CD4-positive, alpha-beta T cell treated with Interferon gamma for 1 hour (primary cell): ENCODE results near the gene CLGN.
"Not testable (repeated sequence)": the region's sequence is repeated elsewhere in the genome, so short reads cannot be mapped to it uniquely, and the experiment has no call there.

Source experiments
- DNase-seq: peaks from one replicate; pipeline ENCODE4 v3.0.0-alpha.2; 2020

Gene CLGN, protein sequence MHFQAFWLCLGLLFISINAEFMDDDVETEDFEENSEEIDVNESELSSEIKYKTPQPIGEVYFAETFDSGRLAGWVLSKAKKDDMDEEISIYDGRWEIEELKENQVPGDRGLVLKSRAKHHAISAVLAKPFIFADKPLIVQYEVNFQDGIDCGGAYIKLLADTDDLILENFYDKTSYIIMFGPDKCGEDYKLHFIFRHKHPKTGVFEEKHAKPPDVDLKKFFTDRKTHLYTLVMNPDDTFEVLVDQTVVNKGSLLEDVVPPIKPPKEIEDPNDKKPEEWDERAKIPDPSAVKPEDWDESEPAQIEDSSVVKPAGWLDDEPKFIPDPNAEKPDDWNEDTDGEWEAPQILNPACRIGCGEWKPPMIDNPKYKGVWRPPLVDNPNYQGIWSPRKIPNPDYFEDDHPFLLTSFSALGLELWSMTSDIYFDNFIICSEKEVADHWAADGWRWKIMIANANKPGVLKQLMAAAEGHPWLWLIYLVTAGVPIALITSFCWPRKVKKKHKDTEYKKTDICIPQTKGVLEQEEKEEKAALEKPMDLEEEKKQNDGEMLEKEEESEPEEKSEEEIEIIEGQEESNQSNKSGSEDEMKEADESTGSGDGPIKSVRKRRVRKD

DNA sequence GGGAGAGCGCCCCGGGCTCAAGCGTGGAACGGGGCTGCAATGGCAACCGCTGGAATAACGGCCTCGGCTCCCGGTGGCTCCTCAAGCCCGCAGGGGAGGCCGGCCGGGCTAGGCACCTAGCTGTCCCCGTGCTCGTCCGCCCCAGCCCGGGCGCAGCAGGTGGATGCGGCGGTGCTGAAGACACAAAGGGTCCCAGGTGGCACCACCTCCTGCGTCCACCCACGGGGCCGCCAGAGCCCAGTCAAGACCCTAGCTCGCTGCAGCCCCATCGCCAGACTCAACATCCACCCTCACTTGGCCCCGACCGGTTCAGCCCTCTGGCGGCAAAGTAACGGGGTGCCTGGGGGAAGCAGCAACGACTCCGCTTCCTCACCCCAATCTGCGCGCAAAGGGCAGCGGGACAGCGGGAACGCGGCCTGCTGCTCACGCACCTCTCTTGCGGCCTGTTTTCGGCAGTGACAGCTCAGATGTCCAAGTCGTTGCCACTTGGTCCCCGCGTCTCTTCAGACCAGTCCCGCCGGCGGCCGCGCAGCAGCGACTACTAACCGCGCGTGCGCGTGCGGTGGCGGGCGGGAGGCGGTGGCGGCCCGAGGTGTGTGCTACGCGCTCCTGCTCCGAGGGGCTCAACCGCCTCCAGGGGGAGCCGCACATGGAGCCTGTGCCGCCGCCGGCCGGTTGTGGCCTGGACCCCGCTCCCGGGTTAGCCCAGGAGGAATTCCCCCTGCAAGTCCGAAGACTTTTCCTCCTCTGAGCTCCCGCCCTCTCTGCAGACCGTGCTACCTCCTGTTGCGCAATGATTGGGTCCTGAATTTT lies at the start of gene CLGN:
Gene CLGN, minus strand, starts transcription at position 543 of the 813 bp plus-strand sequence. CDS start 14,570 bp downstream, outside the sequence.
- DNase-seq, result peak; percentile 37

DNA sequence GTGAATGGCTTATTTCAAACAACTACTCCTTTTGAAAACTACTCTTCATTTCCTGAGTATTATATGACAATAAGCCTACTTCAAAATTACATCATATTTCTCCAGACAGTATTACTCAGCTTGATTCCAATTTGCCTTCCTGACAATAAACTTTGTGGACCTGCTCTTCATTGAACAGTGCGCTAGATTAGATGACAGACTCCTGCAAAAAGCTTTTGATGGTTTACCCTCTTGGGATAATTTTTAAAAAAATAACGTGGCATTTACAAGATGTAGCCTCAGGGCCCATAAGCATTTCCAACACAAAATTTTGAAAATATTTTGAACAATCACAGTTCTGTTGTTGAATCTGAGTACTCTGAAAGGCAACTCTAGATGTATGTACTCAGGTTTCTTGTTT lies 44.7 kb upstream of the CLGN start:
- DNase-seq, result no peak

DNA sequence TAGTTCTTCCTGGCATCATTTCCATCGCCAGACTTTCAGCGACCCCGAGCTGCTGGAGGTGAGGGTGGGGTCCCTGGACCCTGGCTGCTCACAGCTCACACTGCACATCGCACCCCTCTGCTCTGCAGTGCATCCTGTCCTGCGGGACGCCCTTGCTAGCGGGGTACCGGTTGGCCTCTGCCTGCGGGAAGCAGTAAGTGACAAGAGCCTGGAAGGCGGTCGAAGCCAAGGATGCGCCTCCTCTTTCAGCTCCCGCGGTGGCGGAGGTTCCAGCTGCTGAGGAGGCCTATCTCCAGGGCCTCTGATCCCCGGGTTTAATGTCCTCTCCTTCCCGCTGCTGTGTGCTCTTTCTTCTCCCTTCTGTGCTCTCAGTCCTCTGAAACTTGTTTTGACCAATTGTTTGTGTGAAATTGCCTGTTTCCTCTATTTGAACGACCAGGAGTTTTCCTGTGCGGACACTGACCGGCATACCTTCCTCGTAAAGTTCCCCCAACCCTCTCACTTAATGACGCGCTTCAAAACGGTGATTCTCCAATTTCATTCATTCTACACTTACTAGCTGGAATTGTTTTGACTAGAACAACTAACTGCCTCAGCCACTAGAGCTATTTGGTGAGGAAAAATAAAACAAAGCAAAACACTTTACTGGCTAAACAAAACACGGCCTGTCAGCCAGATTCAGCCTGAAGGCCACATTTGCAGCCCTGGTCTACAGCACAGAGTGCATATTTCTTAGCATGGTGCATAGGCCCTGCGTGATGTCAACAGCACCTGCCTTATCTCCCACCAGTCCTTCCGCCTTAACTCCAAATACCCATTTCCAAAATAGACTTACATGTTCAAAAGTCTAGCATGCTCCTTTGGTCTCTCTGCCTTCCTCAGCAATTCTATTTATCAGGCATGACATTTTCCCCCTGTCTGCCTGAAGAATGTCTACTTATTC lies 42.6 kb upstream of the CLGN start:
- DNase-seq, result no peak

DNA sequence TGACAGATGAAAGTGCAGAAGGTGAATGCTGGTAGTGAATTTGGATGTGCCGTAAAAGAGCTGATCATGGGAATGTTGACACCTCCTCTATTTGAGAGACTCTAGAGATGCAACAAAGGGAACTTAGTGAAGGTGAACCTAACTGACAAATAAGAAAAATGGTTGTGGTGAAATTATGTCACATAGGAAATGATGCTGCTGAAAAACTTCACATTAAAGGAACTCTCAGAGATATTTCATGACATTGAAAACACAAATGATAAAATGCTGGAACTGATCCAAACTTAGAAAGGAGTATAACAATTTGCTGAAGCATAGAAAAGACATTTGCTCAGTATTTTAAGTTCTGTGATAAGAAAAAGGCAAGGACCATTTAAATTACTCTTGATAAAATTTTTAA lies 38.7 kb upstream of the CLGN start:
- no peak for DNase-seq

DNA sequence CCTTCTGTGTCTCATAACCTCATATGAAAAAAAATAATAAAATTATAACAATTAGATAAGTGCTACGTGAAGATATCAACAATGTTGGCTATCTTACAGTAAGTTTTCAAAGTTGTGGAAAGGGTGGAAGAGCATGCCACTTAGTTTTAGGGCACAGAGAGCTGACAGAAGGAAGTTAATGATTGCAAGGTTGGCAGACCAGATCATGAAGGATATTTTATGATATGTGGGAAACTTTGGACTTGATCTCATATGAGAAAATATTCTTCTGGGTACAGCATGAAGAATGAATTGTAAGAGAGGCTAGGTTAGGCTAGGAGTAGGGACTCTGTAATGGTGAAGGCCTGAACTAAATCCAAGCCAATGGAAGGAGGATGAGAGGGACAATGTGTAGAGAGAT lies 36.2 kb upstream of the CLGN start:
- DNase-seq, result no peak

DNA sequence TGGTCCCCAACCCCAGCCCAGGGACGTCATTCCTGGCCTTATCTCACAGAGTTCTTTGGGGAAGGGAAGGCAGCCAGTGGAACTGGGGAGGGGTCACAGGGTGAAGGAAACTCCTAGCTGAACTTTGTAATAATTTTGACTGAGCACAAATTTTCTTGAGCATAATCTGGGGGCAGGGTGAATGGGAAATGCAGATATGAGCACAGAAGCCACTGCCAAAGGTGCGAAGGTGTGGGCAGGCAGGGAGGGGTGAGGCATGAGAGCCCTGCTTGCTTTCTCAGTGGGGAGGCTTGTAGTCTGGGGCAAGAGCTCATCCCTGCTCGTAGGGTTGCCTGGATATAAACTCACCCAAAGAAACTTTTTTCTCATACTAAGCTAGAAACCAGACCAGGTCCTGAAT lies 35.7 kb upstream of the CLGN start:
- no peak for DNase-seq

DNA sequence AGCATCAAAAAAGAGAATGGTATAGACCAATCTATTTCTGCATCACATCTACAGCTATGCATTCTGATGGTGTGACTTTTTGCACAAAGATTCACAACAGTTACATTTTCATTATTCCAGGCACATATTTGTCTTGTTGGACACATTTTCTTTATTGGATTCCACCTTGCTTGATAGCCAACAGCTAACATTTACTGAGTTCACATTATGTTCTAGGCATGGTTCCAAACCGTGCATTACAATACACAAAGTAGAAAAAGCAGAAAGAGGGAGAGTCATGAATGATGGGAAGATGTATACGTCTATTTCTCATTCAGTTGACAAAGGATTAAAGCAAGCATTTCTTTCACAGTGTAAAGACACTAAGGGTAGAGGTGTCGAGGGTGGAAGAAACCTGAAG lies 22.9 kb upstream of the CLGN start:
- no peak for DNase-seq

DNA sequence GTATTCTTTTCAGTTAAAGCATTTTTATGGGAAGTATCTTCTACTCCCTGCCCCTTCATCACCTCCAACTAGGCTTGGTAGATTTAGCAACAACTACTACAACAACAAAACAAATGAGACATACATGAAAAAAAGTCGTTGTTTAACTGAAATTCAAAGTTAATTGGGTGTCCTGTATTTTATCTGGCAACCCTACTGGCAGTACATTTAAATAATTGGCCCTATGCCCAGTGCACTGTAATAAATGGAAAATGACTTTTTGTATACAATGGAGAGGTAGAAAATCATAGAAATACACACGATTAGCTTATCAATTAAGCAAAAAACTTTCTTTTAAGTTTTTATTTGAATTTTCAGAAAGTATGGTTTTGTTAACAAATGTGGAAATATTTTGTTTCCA lies 21.4 kb upstream of the CLGN start:
- no peak for DNase-seq

DNA sequence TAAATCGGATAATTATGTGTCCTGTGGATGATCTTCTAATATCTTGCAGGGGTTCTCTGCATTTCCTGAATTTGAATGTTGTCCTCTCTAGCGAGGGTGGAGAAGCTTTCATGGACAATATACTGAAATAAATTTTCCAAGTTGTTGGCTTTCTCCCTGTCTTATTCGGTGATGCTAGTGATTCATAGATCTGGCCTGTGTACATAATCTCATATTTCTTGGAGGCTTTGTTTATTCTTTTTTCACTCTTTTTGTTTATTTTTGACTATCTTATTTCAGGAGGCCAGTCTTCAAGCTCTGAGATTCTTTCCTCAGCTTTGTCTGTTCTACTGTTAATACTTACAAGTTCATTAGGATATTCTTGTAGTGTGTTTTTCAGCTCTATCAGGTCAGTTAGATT lies 20.7 kb upstream of the CLGN start:
- no peak for DNase-seq

DNA sequence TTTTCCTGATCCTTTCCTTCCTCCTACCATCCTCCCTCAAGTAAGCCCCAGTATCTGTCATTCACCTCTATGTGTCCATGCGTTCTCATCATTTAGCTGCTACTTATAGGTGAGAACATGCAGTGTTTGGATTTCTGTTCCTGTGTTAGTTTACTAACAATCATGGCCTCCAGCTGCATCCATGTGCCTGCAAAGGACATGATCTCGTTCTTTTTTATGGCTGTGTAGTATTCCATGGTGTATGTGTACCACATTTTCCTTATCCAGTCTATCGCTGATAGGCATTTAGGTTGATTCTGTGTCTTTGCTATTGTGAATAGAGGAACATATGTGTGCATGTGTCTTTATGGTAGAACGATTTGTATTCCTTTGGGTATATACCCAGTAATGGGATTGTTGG lies 16.9 kb upstream of the CLGN start:
- not testable (repeated sequence) for DNase-seq

DNA sequence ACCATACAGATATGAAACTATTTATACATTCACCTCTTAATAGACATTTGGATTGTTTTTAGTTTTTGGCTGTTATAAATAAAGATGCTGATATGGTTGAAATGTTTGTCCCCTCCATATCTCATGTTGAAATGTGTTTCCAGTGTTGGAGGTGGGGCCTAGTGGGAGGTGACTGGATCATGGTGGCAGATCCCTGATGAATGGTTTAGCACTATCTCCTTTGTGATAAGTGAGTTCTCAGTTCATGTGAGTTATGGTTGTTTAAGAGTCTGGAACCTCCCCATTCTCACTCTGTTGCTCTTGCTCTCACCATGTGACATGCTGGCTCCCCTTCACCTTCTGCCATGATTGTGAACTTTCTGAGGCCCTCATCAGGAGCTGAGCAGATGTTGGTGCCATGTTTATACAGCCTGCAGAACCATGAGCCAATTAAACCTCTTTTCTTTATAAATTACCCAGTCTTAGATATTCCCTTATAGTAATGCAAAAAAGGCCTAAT lies 12.2 kb upstream of the CLGN start:
- no peak for DNase-seq

DNA sequence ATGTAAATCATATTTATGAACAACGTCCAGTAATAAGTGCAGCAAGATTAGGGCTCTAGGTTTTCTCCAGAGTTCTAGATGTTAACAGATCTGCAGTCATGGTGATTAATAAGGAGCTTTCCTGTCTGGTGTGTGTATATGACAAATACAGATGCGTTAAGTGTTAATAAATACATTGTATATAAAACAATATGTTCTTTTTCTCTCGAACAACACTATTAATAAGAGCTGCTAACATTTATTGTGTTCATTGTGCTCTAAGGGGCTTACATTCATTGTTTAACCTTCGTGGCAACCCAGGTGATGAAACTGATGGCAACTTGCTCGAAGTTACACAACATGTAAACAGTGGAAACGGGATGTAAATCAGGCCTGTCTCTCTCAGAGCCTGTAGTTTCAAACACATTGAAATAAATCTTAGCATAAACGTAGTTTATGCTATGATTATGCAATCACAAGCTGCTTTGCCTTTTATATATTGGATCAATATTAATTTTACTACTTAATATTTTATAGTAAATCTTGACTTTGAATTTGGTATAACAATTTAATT lies 547 bp upstream of the CLGN start:
- no peak for DNase-seq

DNA sequence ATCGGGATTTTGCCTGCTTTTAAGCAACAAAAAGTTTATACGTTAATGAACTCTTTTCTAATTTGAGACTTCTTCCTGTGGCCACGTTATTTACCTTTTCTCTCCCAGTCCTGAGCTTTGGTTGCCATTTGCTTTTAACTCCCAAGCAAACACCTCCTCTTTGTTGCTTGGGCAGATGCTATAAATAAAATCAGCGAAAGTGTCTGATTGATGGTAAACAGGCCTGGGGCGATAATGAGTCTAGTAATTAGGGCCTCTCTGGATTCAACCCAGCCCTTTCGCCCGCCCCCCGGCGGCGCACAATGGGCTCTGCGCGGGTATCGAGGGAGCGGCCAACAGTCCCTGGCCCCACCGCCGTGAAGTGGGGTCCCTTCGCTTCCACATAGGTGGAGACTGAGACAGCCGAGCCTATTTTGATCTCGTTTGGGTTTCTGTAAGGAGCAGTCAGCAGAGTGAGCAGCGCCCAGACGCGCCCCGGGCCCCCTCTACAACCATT lies 790 bp downstream of the CLGN start:
- no peak for DNase-seq

DNA sequence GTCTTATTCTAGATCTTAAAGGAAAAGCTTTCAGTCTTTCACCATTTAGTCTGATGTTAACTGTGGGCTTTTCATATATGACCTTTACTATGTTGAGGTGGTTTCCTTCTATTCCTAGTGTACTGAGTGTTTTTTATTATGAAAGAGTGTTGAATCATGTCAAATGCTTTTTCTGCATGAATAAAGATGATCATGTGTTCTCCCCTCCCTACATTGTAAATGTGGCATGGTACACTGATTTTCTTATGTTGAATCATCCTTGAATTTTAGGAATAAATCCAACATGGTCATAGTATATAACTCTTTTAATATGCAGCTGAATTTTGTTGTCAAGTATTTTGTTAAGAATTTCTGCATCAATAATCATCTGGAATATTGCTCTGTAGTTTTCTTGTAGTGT lies 4.3 kb downstream of the CLGN start:
- no peak for DNase-seq

DNA sequence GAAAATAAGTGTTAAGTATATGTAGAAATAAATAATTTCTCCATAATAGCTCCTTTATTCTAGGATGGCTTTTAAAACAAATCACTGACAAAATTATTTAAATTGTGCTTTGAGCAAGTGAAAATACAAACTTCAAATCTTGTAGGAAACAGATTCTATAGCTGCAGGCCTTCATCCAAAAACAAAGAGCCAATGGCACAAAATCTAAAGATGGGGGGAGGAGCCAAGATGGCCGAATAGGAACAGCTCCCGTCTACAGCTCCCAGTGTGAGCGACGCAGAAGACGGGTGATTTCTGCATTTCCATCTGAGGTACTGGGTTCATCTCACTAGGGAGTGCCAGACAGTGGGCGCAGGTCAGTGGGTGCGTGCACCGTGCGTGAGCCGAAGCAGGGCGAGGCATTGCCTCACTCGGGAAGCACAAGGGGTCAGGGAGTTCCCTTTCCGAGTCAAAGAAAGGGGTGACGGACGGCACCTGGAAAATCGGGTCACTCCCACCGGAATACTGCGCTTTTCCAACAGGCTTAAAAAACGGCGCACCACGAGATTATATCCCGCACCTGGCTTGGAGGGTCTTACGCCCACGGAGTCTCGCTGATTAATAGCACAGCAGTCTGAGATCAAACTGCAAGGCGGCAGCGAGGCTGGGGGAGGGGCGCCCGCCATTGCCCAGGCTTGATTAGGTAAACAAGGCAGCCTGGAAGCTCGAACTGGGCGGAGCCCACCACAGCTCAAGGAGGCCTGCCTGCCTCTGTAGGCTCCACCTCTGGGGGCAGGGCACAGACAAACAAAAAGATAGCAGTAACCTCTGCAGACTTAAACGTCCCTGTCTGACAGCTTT lies 14.1 kb downstream of the CLGN start:
- DNase-seq, result not testable (repeated sequence)

DNA sequence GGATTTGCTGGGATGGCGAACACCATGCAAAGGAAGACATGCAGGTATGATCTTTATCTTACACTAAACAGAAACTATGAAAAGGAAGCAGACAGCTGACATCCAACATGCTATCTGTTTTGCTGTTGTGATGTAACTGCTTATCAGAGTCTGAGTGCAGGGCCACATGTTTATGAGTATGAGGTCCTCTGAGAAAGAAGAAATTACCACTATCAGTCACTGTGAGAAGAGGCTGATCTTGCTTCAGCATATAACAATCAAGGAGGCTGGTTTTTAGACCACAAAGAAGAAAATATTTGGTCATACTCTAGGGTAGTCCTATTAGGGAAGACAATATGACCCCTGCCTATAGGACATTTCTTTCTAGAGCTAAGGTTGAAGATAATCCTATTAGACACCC lies 18.5 kb downstream of the CLGN start:
- no peak for DNase-seq

DNA sequence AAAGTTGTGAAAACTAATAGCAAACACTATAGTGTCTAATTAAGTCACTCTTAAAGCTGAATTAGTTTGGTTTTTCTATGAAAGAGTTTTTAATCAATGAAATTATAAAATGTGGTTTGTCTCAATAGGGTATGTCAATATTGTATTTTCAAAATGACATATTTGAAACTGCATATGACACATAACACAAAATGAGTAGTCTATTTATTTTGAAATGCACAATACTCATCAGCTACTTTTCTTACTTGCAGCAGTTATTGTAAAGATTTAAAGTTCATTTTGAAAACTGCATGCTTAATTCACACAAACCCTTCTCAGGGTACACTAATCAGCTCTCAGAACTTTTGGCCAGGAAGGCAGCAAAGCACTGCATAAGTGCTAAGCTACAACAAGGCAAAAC lies 21.2 kb downstream of the CLGN start:
- DNase-seq, result no peak

DNA sequence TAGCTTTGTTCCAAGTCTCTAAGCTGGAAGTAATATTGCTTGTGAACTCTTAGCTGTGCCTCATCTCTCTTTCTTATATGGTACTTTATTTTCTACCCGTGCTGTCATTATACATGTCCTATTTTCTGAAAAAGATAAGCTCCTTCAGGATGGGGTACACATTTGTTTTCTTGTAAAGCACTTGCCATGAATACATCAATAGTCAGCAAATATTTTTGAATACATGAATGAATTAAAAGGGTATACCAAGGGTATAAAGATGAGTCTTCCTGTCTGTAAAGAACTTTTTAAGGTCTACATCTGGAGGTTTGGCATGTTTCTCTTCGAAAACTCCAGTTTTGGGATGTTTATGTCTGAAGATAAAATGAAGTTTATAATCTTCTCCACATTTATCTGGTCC lies 27.3 kb downstream of the CLGN start:
- no peak for DNase-seq

DNA sequence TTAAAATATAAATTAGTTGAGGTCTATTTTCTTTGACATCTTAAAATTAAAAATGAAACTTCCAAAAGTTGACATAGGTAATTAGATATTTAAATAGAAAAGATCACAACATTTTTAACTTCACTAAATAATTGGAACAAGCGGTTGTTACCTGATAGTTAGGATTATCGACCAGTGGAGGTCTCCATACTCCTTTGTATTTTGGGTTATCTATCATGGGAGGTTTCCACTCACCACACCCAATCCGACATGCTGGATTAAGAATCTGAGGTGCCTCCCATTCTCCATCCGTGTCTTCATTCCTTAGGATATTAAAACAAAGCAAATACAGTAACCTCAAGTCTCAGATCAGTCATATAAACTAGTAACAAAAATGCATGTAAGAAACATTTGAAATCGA lies 31.8 kb downstream of the CLGN start:
- DNase-seq, result no peak

DNA sequence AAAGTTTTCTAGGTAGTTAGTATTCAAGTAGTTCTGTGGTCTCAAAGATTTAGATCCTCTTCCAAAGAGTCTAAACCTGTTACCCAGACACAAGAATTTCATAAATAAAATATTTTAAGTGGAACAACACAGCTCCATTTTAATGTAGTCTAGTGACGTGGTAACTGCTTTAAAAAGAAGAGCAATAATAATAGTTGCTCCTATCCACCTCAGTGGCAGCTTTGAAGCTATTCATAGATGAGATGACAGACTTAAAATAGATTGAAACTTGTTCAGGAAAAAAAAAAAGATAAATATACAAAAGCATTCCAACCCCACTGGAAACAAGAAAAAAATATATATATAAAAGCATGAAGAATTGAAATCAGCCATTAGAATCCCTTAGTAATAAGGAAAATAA lies 39.4 kb downstream of the CLGN start:
- DNase-seq, result no peak

DNA sequence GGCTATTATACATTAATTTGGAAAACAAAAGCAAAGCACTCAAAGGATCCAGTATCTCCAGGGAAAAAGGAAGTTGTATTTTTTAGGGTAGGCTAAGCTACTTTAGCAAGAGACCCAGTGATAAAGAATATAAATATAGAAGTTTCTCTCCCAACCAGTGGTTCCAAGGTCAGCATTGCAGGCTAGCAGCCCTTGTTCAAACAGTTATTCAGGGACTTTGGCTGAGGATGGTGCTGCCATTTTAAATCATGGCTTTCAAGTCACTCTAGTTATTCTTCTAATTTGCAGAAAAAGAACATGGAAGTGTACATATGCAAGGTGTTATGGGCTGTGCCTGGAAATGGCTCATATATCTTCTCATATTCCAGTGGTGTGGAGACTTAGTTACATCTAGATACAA lies 44.7 kb downstream of the CLGN start:
- no peak for DNase-seq
